K562 (cell line): ENCODE data around the gene SPTBN4. TPM values are rescaled to one million over a fixed set of nuclear protein-coding genes. Genes with fewer than 3 reads are reported as not detected.
A peak's percentile ranks its signal among the peaks of the same experiment; 100 is the strongest.

Experiments used
- ATF7 ChIP-seq: fragments of 450-650 bp; IDR thresholded peaks from 2 replicates; pipeline ENCODE4 v1.7.1; 2014; ENCODE audit warnings: mild to moderate bottlenecking, moderate library complexity
- BMI1 ChIP-seq: fragments of 150-350 bp; IDR thresholded peaks from 2 replicates; pipeline ENCODE4 v1.6.1; 2014; ENCODE audit warnings: low read length
- CAMTA2 ChIP-seq: fragments of 250-450 bp; sonication (Bioruptor Pico); conservative IDR thresholded peaks from 2 replicates; pipeline ENCODE4 v1.5.1; 2022
- DIDO1 ChIP-seq: fragments of 450-650 bp; IDR thresholded peaks from 2 replicates; pipeline ENCODE4 v1.6.1; 2016; ENCODE audit warnings: low read depth, missing biosample characterization, missing genetic modification characterization
- GTF2A2 ChIP-seq: IDR thresholded peaks from 2 replicates; pipeline ENCODE4 v1.6.1; 2016; ENCODE audit warnings: mild to moderate bottlenecking, missing genetic modification characterization, missing compliant biosample characterization
- HOXB6 ChIP-seq: fragments of 250-450 bp; sonication (Bioruptor Pico); IDR thresholded peaks from 2 replicates; pipeline ENCODE4 v1.5.1; 2022; ENCODE audit warnings: mild to moderate bottlenecking, borderline replicate concordance
- JUN ChIP-seq, 2 experiments: sonication (generic) in 1 of 2; formaldehyde crosslinking in 1 of 2; IDR thresholded peaks; 2 replicates each; pipeline versions ENCODE4 v1.6.1 to v1.8.0; 2012 to 2022; ENCODE audit warnings: borderline replicate concordance in 2 of 2, mild to moderate bottlenecking in 2 of 2, improper control_type of control experiment in 1 of 2, low read depth in 1 of 2, low read length in 1 of 2, missing genetic modification reagents in 1 of 2
- MAFG ChIP-seq: fragments of 450-650 bp; conservative IDR thresholded peaks from 2 replicates; pipeline ENCODE4 v1.6.1; 2016; ENCODE audit warnings: missing genetic modification characterization, missing compliant biosample characterization
- MYNN ChIP-seq, 2 experiments: sonication (generic); formaldehyde crosslinking in 1 of 2; IDR thresholded peaks; 2 replicates each; pipeline versions ENCODE4 v1.5.0 to v1.6.1; 2016 to 2020; ENCODE audit warnings: antibody characterized with exemption in 1 of 2, missing genetic modification reagents in 1 of 2
- PHB2 ChIP-seq: fragments of 450-650 bp; IDR thresholded peaks from 2 replicates; pipeline ENCODE4 v1.6.1; 2017; ENCODE audit warnings: low read depth
- POLR2AphosphoS5 ChIP-seq: IDR thresholded peaks from 2 replicates; pipeline ENCODE4 v1.6.1; 2011; ENCODE audit warnings: mild to moderate bottlenecking, low read depth, low read length, moderate library complexity; ENCODE audit not compliant: control insufficient read depth, insufficient read depth
- SMAD1 ChIP-seq: fragments of 150-350 bp; IDR thresholded peaks from 2 replicates; pipeline ENCODE4 v1.6.1; 2014; ENCODE audit warnings: low read length, low read depth; ENCODE audit not compliant: partially characterized antibody
- XRCC3 ChIP-seq: fragments of 450-650 bp; IDR thresholded peaks from 2 replicates; pipeline ENCODE4 v1.6.1; 2017; ENCODE audit warnings: mild to moderate bottlenecking, moderate library complexity
- YY1 ChIP-seq, 3 experiments: IDR thresholded peaks; 2 replicates each; pipeline ENCODE4 v1.6.1; 2011; ENCODE audit warnings: low read length in 2 of 3, mild to moderate bottlenecking in 2 of 3, moderate library complexity in 2 of 3, borderline replicate concordance in 1 of 3, control low read depth in 1 of 3, low read depth in 1 of 3; ENCODE audit not compliant: insufficient read depth in 3 of 3, insufficient replicate concordance in 2 of 3, control insufficient read depth in 1 of 3, insufficient read length in 1 of 3; ENCODE audit errors: extremely low read depth in 1 of 3
- ZBED1 ChIP-seq: IDR thresholded peaks from 2 replicates; pipeline ENCODE4 v1.6.1; 2014
- ZEB2 ChIP-seq: fragments of 450-650 bp; IDR thresholded peaks from 2 replicates; pipeline ENCODE4 v1.6.1; 2016
- ZNF143 ChIP-seq: sonication (generic); formaldehyde crosslinking; IDR thresholded peaks from 2 replicates; pipeline ENCODE4 v1.9.0; 2022; ENCODE audit warnings: mild to moderate bottlenecking, missing genetic modification reagents
- ZNF354B ChIP-seq: fragments of 250-450 bp; sonication (Bioruptor Pico); IDR thresholded peaks from 2 replicates; pipeline ENCODE4 v1.4.0; 2020
- ZNF551 ChIP-seq: fragments of 250-450 bp; sonication (Bioruptor Pico); IDR thresholded peaks from 2 replicates; pipeline ENCODE4 v1.5.0; 2021; ENCODE audit warnings: mild to moderate bottlenecking, moderate library complexity
- ZNF695 ChIP-seq: fragments of 450-650 bp; formaldehyde crosslinking; IDR thresholded peaks from 2 replicates; pipeline ENCODE4 v1.4.0; 2020; ENCODE audit warnings: mild to moderate bottlenecking, moderate library complexity
- ZNF707 ChIP-seq: fragments of 250-450 bp; sonication (Bioruptor Pico); conservative IDR thresholded peaks from 2 replicates; pipeline ENCODE4 v1.8.0; 2022; ENCODE audit warnings: inconsistent platforms, mild to moderate bottlenecking, moderate library complexity
- ZNF79 ChIP-seq: fragments of 250-450 bp; sonication (Bioruptor Pico); IDR thresholded peaks from 2 replicates; pipeline ENCODE4 v1.4.0; 2020; ENCODE audit warnings: low read depth, mild to moderate bottlenecking, moderate library complexity
- polyA plus RNA-seq, 8 experiments: library from polyadenylated mRNA; depleted of rRNA in 4 of 8; stranded (reverse) in 5 of 8; unstranded in 3 of 8; fragments of >200 nt; fragmentation: Nextera tagmentation in 2 of 8; fragmentation: Illumina TruSeq in 1 of 8; extraction: Ambion mirVana in 2 of 8; extraction: Trizol in 1 of 8; gene quantifications; 2 replicates each; pipeline versions ENCODE4 v1.2.1 to v1.2.3, GENCODE V29; 2011 to 2014; ENCODE audit warnings: inconsistent platforms in 1 of 8, missing spikeins in 1 of 8
- total RNA-seq, 7 experiments: library from RNA; depleted of rRNA in 6 of 7; stranded (reverse); fragments of >200 nt in 6 of 7; fragmentation: Illumina TruSeq in 2 of 7; extraction: Trizol in 2 of 7; gene quantifications; 2 replicates each; pipeline versions ENCODE4 v1.2.1 to v1.2.3, GENCODE V29; 2011 to 2021; ENCODE audit warnings: low replicate concordance in 1 of 7
- TF ChIP-seq, protein P1 (sequence below): fragments of 250-450 bp; sonication (Bioruptor Pico); IDR thresholded peaks from 2 replicates; pipeline ENCODE4 v1.4.0; 2020; ENCODE audit warnings: mild to moderate bottlenecking
- TF ChIP-seq, protein P2 (sequence below): sonication (generic); formaldehyde crosslinking; IDR thresholded peaks from 2 replicates; pipeline ENCODE4 v1.8.1; 2022; ENCODE audit warnings: missing genetic modification reagents
- TF ChIP-seq, protein P3 (sequence below): sonication (generic); formaldehyde crosslinking; IDR thresholded peaks from 2 replicates; pipeline ENCODE4 v1.8.0; 2022; ENCODE audit warnings: mild to moderate bottlenecking, missing genetic modification reagents
- TF ChIP-seq, protein P4 (sequence below): fragments of 450-650 bp; conservative IDR thresholded peaks from 2 replicates; pipeline ENCODE4 v1.6.1; 2016; ENCODE audit warnings: missing genetic modification characterization, low read depth, mild to moderate bottlenecking, missing compliant biosample characterization, moderate library complexity

SPTBN4 gene
- total and polyA plus RNA-seq, 9 of the 15 experiments (the other 6 are each of a cell fraction or from before 2014, with no cell fraction given), result 0.01 to 1.5 (median 0.86) TPM

DNA sequence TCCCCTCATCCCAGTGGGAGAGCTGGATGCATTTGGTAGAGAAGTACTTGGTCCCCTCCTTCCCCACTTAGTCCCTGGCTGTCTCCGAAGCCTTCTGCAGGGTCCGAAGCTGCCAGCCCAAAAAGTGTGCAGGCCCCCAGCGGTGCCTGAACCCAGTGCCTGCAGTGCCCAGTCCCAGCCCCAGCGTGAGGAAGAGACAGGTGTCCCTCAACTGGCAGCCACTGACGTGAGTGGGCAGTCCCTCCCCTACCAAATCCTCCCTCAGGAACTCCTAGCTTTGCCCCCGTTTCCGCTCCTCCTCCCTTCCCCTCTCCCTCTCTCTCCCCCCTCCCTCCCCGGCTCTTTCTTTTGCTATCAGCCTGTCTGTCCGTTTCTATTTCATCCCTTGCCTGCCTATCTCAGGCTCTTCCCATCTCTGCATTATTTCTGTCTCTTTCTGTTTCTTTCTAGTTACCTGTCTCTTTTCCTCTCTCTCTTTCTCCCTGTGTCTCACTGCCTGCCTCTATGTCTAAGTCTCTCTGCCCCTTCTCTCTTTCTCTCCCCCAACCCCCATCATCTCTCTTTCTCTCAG, 132.6 kb downstream of the SPTBN4 start (continued):
- TF ChIP-seq, protein P1, sequence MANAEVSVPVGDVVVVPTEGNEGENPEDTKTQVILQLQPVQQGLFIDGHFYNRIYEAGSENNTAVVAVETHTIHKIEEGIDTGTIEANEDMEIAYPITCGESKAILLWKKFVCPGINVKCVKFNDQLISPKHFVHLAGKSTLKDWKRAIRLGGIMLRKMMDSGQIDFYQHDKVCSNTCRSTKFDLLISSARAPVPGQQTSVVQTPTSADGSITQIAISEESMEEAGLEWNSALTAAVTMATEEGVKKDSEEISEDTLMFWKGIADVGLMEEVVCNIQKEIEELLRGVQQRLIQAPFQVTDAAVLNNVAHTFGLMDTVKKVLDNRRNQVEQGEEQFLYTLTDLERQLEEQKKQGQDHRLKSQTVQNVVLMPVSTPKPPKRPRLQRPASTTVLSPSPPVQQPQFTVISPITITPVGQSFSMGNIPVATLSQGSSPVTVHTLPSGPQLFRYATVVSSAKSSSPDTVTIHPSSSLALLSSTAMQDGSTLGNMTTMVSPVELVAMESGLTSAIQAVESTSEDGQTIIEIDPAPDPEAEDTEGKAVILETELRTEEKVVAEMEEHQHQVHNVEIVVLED (CRISPR knock-in tag), result no peak
- TF ChIP-seq JUN (IDR thresholded peaks at IDR 0.05; ENCODE audit: borderline replicate concordance, low read depth, low read length) (no peak), JUN (CRISPR knock-in tag; IDR thresholded peaks at IDR 0.05; ENCODE audit: borderline replicate concordance) (no peak), ZNF354B (CRISPR knock-in tag) (no peak), ZBED1 (no peak), POLR2AphosphoS5 (no peak), SMAD1 (no peak), YY1 (IDR thresholded peaks at IDR 0.05; ENCODE audit: borderline replicate concordance in 1 of 3, control insufficient read depth in 1 of 3, extremely low read depth in 1 of 3, insufficient read depth in 3 of 3, insufficient read length in 1 of 3, insufficient replicate concordance in 2 of 3, low read depth in 1 of 3, low read length in 2 of 3) (no peak), XRCC3 (no peak), ZEB2 (peak; percentile 44; the same call in 1 of the 2 replicates), ZNF695 (CRISPR knock-in tag) (no peak), BMI1 (no peak), ZNF79 (CRISPR knock-in tag) (no peak), ATF7 (no peak), CAMTA2 (CRISPR knock-in tag) (no peak), GTF2A2 (tag) (no peak), ZNF143 (no peak), MYNN (IDR thresholded peaks at IDR 0.05) (no peak), MYNN (CRISPR knock-in tag; IDR thresholded peaks at IDR 0.05) (no peak), PHB2 (peak; percentile 26; the same call in 1 of the 2 replicates), MAFG (tag) (no peak), HOXB6 (no peak), ZNF551 (CRISPR knock-in tag) (no peak), DIDO1 (tag) (no peak), ZNF707 (CRISPR knock-in tag) (no peak)
- TF ChIP-seq, protein P2, sequence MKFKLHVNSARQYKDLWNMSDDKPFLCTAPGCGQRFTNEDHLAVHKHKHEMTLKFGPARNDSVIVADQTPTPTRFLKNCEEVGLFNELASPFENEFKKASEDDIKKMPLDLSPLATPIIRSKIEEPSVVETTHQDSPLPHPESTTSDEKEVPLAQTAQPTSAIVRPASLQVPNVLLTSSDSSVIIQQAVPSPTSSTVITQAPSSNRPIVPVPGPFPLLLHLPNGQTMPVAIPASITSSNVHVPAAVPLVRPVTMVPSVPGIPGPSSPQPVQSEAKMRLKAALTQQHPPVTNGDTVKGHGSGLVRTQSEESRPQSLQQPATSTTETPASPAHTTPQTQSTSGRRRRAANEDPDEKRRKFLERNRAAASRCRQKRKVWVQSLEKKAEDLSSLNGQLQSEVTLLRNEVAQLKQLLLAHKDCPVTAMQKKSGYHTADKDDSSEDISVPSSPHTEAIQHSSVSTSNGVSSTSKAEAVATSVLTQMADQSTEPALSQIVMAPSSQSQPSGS (CRISPR knock-in tag), result no peak
- TF ChIP-seq, protein P3, sequence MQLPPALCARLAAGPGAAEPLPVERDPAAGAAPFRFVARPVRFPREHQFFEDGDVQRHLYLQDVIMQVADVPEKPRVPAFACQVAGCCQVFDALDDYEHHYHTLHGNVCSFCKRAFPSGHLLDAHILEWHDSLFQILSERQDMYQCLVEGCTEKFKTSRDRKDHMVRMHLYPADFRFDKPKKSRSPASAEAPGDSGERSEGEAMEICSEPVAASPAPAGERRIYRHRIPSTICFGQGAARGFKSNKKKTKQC (CRISPR knock-in tag), result no peak
- TF ChIP-seq, protein P4, sequence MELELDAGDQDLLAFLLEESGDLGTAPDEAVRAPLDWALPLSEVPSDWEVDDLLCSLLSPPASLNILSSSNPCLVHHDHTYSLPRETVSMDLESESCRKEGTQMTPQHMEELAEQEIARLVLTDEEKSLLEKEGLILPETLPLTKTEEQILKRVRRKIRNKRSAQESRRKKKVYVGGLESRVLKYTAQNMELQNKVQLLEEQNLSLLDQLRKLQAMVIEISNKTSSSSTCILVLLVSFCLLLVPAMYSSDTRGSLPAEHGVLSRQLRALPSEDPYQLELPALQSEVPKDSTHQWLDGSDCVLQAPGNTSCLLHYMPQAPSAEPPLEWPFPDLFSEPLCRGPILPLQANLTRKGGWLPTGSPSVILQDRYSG (tag), result no peak
